Parathyroid adenoma (tissue), 2 donors: ENCODE data around the gene EN2.

Experiments
- H2AFZ ChIP-seq: fragments of 300-600 bp; sonication (generic); one replicate; pipeline ENCODE4 v1.7.0; 2017; ENCODE audit warnings: antibody characterized with exemption, mild to moderate bottlenecking
- H3K27ac ChIP-seq: fragments of 300-600 bp; sonication (generic); one replicate; pipeline ENCODE4 v1.7.0; 2017
- H3K27me3 ChIP-seq: fragments of 300-600 bp; sonication (generic); one replicate; pipeline ENCODE4 v1.7.0; 2017; ENCODE audit warnings: low read length; ENCODE audit not compliant: control insufficient read depth, insufficient read depth
- H3K36me3 ChIP-seq: fragments of 300-600 bp; sonication (generic); one replicate; pipeline ENCODE4 v1.7.0; 2017; ENCODE audit warnings: low read length; ENCODE audit not compliant: control insufficient read depth, insufficient read depth
- H3K4me1 ChIP-seq: fragments of 300-600 bp; sonication (generic); one replicate; pipeline ENCODE4 v1.7.0; 2017; ENCODE audit warnings: control low read depth
- H3K4me2 ChIP-seq: fragments of 300-600 bp; sonication (generic); one replicate; pipeline ENCODE4 v1.7.0; 2017; ENCODE audit warnings: low read length
- H3K4me3 ChIP-seq: fragments of 300-600 bp; sonication (generic); one replicate; pipeline ENCODE4 v1.7.0; 2017; ENCODE audit warnings: low read depth, low read length
- H3K79me2 ChIP-seq: fragments of 300-600 bp; sonication (generic); one replicate; pipeline ENCODE4 v1.7.0; 2017; ENCODE audit warnings: control low read depth
- H3K9ac ChIP-seq: fragments of 300-600 bp; sonication (generic); one replicate; pipeline ENCODE4 v1.7.0; 2017; ENCODE audit warnings: mild to moderate bottlenecking
- H3K9me3 ChIP-seq: fragments of 300-600 bp; sonication (generic); one replicate; pipeline ENCODE4 v1.7.0; 2017; ENCODE audit warnings: low read length; ENCODE audit not compliant: control insufficient read depth
- CTCF ChIP-seq: fragments of 300-600 bp; sonication (generic); IDR thresholded peaks from one replicate; pipeline ENCODE4 v1.7.0; 2017; ENCODE audit warnings: antibody characterized with exemption, mild to moderate bottlenecking
- donor health status: primary hyperparathyroidism.

Gene EN2

GRCh38 chr7:155495440-155496248 is 37.7 kb downstream of the EN2 start:
- no peak for TF ChIP-seq CTCF
- Histone ChIP-seq H3K9me3 (no peaks in the 10 kb centered on the region), H2AFZ (no peak overlapping the region), H3K27ac (no peak overlapping the region), H3K79me2 (no peaks in the 10 kb centered on the region), H3K4me3 (no peak overlapping the region), H3K36me3 (no peaks in the 10 kb centered on the region), H3K4me1 (no peaks in the 10 kb centered on the region), H3K9ac (no peak overlapping the region), H3K27me3 (peaks cover 3% of the 10 kb centered on the region), H3K4me2 (no peak overlapping the region)

- no peaks in the 10 kb centered on the region for H3K27me3 ChIP-seq
- no peak overlapping the region for H3K27ac ChIP-seq
- no peak overlapping the region for H3K9ac ChIP-seq
- H2AFZ ChIP-seq = no peak overlapping the region
- no peaks in the 10 kb centered on the region for H3K9me3 ChIP-seq
- H3K4me2 ChIP-seq = no peak overlapping the region
- H3K4me1 ChIP-seq = no peaks in the 10 kb centered on the region
- H3K4me3 ChIP-seq = no peak overlapping the region
- no peak for TF ChIP-seq CTCF
- H3K79me2 ChIP-seq = no peaks in the 10 kb centered on the region
- H3K36me3 ChIP-seq = no peaks in the 10 kb centered on the region
These were observed 38.5 kb downstream of the EN2 start for GRCh38 chr7:155496267-155497005.

- Histone ChIP-seq H2AFZ (no peak overlapping the region), H3K4me3 (no peak overlapping the region), H3K79me2 (no peaks in the 10 kb centered on the region), H3K9me3 (no peaks in the 10 kb centered on the region), H3K4me2 (no peak overlapping the region), H3K27me3 (no peaks in the 10 kb centered on the region), H3K36me3 (no peaks in the 10 kb centered on the region), H3K9ac (no peak overlapping the region), H3K27ac (no peak overlapping the region), H3K4me1 (no peaks in the 10 kb centered on the region)
- TF ChIP-seq CTCF = no peak
These were observed 39.4 kb downstream of the EN2 start for GRCh38 chr7:155497149-155497901.

GRCh38 chr7:155505422-155505793 is 47.5 kb downstream of the EN2 start:
- Histone ChIP-seq H3K9ac (no peak overlapping the region), H3K4me2 (no peak overlapping the region), H3K27me3 (peaks cover 12% of the 10 kb centered on the region), H3K4me3 (no peak overlapping the region), H3K9me3 (no peaks in the 10 kb centered on the region), H2AFZ (no peak overlapping the region), H3K36me3 (no peaks in the 10 kb centered on the region), H3K79me2 (no peaks in the 10 kb centered on the region), H3K4me1 (no peaks in the 10 kb centered on the region), H3K27ac (no peak overlapping the region)
- no peak for TF ChIP-seq CTCF
